SW 1271 (cell line): Measurements from ENCODE around the gene TCEA3.

Experiments
- DNase-seq, 2 experiments: peaks; one replicate each; lab custom pipeline; 2025; lab: John Stamatoyannopoulos, UW

The TCEA3 gene

DNA sequence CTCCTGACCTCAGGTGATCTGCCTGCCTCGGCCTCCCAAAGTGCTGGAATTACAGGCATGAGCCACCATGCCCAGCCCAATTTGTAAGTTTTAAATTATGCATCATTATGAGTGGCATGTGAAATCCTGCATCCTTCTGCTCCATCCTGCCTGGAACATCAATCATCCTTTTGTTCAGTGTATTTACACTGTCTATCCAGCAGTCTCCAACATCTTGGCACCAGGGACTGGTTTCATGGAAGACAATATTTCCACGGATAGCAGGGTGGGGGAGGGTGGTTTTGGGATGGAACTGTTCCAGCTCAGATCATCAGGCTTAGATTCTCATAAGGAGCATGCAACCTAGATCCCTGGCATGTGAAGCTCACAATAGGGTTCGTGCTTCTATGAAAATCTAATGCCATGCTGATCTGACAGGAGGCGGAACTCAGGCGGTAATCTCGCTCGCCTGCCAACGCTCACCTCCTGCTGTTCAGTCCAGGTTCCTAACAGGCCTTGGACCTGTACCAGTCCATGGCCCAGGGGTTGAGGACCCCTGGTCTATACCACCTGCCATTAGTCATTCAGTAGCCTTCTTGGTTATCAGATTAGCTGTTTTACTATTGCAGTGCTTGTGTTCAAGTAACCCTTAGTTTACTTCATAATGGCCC, 22.2 kb upstream of the TCEA3 start:
- no peak for DNase-seq

DNA sequence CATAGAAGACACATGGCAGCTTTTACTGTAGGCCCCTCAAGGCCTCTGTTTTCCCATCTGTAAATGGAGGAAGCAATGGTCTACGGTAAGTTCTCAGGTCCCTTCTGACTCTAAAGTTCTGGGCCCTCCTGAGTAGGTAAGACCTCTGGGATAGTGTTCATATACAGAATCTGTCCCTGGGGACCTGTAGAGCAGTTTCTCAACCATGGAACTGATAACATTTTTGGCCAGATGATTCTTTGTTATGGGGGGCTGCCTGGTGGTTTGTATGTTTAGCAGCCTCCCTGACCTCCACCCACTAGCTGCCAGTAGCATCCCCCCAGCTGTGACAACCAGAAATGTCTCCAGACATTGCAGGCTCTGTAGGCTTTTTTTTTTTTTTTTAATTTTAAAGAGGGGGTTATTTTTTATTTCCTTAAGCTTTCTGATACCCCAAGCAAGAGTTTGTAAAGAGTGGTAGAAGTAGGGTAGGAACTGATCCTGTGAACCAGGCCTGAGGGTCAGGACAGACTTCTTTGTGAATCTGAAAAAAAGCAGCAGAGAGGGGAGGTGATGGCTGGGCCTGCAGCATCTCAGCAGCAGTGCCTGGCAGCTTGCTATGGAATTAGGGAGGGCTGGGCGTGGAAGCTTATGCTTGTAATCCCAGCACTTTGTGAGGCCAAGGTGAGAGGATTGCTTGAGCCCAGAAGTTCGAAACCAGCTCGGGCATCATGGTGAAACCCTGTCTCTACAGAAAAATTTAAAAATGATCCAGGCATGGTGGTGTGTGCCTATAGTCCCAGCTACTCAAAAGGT, 20.2 kb upstream of the TCEA3 start:
- no peak for DNase-seq

DNA sequence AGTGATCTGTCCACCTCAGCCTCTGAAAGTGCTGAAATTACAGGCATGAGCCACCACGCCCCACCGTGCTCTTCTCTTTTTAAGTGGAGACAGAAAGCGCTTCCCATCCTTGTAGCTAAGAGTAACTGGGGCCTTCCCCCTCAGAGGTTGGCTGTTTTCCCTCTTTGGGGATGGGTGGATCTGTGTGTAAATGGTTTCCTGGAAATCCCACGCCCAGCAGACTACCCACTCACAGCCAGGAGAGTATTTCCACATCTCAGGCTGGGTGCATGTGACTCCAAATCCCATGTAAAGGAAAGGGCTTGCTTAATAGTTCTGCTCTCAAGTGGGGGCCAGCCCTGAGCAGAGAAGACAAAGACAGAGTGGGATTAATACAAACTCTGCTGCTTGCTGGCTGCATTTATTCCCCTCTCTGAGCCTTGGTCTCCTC, 19.6 kb upstream of the TCEA3 start:
- DNase-seq: no peak

DNA sequence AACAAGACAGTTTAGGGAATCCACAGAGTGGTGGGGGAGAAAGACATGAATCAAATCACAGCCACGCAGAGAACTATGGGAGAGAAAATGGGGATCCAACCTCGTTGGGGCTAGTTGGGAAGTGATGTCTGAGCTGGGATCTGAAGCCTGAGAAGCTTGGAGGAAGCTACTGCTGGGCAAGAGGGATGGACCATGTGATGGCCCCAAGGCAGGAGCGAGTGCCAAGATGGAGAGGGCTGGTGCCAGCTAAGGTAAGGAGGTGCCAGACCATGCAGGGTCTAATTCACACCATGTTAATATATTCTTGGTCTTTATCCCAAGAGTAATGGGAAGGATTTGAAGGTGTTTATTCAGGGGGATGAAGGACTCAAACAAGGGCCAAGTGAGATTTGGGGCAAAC, 18.2 kb upstream of the TCEA3 start:
- DNase-seq: no peak

DNA sequence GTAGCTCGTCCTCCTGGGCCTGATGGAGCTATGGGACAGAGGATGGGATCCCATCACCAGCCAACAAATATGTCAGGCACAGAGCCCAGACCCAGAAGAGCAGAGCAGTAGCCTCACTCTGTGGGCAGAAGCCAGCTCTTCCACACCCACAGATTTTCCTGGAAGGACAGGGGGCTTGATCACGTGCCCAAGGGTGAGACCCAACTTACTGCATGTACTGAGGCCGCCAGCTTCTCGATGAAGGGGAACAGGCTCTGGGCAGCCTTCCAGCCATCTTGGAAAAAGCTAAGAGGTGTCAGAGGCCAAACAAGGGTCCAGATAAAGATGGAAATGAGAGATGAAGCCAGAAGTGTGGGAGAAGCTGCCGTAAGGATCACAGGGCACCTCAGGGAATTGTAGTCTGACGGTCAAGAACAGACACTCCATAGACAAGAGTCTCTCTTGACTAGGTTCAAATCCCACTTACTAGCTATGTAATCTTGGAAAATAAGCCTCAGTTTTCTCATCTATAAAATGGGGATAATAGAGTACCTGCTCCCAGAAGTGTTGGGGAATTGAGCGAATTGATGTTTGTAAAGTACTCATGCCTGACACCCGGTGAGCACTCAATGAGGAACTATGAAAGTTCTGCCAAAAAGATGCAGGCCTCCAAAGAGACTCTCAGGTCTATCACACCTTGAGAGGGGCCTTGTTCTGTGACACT, 17.0 kb upstream of the TCEA3 start:
- no peak for DNase-seq

DNA sequence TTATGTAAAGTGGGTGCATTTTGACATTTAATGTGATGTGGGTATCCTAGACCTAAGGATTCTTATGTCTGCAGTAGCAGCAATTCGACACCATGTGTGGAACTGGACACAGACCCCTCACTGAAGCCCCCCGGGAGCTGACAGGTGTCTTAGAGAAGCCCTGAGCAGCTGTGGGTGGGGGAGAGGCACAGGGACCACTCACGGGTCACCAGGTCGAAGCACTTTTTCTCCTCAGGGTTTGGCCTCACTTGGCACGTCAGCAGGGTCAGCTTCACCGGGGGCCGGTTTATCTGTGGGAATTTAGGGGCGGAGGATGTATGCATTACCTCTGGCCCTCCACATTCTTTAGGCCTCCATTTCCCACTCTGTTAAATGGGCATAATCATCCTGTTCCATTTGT, 14.0 kb upstream of the TCEA3 start:
- no peak for DNase-seq

DNA sequence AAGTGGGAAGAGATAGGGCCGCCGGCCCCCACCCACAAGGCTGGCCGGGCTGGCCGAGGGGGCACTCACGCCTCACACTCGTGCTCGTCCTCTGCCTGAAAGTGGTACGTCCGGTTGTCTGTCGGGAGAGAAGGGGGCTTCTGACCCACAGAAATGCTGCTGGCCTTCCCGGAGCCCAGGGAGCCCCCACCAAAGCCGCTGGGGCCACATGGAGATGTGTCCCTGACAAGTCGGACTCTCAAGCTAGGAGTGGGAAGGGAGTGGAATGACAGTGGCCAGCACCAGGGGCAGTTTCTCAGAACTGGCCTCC, 12.8 kb upstream of the TCEA3 start:
- no peak for DNase-seq

DNA sequence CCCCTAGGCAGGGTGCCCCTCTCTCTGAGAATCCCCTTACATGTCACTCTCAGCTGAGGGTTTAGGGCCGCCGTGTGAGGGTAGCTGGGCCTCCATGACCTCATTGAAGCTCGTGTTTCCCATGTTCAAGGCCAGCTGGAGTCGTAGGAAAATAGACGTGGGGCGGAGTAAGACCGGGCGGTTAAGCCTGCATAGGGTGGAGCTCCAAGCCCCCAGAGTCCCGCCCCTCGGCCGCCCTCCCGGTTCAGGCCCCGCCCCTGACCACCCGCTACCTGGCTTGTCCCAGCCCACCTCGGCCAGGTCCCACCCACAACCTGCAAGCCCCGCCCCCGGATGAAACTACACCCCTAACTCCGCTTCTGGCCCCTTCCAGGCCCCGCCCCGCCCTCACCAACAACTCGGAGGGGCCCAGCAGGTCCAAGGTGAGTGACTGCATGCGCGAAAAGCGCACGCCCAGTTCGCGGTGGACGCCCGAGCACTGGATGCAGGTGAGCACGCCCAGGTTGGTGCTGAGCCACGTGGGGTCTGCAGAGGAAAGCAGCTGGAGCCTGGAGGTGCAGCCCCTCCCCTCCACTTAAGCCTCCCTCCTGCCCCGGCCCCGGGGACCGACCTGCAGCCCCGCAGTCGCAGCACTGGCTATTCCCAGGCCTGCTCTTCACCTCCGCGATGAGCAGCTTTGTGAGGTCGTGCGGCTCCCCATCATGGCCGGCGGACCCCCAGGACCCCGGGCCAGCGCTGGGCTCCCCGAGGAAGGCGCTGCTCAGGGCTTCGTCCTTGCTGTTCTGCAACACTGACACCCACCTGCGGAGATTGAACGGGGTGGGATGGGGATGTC, 12.2 kb upstream of the TCEA3 start:
- no peak for DNase-seq

DNA sequence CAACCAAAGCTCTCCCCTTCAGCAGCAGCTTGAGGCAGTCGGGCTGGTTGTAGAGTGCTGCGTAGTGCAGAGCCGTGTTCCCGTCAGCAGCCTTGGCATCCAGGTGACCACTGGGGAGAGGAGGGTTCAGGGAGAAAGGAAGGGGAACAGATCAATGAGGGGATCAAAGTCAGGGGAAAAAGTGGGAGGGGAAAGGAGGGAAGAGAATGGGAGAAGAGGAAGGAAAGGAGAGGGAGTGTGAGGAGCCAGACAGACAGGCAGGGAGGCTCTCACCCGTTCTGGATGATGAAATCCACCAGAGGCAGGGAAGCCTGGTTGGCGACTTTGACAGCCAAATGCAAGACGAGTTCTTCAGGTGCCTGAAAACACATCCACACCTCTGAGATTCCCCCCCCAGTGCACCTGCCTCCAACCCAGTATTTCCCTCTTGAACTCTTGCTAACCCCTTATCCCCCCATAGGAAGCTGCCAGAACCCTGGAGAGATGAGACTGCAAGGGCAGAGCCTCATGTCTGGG, 9.8 kb upstream of the TCEA3 start:
- no peak for DNase-seq

DNA sequence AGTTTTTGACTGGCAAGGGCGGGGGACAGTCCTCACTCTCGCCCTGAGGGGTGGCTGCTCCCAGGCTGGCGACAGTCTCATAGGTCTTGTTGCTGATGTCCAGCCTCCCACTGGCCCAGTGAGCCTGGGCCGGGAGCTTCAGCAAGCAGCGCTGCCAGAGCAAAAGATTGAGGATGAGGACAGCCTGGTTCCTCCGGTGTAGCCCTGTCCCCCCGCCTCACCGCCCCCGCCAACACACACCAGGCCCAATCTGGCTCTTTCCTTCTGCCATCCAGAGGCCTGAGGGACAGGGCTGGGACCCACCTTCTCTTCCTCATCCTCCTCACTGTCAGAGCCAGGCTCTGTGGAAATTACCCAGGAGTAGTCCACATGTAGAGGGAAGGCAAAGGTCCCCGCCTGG, 8.6 kb upstream of the TCEA3 start:
- DNase-seq: no peak

DNA sequence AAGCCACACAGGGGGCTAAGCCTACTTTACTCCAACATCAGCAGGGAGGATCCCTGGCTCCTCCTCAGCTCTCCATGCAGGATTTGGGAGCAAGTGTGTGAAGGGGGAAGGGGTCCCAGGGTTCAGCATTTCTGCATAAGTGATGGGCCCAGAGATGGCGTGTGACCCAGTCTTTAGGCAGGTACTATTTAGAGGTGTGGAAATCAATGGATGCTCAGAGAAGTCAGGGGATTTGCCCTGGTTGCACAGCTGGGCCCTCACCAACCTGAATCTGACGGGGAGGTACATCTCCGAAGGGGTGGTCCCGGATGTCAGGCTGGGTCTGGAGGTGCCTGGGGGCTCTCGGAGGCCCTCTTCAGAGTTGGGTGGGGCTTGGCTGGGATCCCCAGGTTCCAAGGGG, 6.9 kb upstream of the TCEA3 start:
- no peak for DNase-seq

DNA sequence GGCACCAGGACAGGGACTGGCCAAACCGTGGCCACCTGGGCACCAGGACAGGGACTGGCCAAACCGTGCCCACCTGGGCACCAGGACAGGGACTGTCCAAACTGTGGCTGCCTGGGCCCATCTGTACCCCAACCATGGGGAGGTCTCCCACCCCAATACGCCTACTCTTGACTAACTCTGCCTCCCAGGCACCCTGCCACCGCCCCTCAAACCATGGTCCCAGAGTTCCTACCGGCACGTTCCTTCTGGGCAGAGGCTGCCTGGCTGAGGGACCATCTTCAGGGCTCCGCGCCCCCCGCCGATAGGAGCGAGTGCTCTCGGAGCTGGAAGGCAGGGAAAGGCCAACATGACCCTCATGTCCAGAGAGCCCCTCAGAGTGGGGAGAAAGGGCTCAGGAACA, 6.3 kb upstream of the TCEA3 start:
- DNase-seq: no peak

DNA sequence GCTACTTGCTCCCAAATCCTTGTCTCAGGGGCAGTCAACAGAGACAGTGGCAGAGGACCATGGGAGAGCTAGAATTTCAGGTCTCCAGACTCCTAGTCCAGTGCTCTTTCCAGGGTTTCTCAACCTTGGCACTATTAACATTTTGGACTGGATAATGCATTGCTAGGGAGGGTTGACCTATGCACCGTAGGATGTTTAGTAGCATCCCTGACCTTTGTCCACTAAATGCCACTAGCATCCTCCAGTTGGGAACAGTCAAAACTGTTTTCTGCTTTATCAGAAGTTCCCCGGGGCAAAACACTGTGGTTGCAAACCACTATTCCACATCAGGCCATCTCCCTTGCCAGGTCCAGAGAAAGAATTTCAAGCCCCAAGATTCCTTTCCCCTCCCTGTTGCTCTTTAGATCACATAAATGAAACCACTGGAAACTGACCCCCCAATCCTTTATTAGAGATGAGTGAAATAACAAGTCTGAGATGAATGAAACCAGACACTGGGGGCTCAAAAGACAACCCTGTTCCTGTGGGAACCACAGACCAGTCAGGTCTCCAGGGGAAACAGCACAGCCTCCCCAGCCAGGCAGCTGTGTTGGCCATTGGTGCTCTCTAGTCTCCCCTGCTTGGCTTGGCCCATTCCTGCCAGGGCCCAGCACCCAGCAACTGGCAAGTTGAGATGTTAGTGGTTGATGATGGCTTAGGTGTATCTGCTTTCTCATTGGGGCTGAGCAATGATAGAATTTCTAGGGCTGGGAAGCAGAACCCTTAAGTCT, 3.8 kb upstream of the TCEA3 start:
- DNase-seq: no peak

DNA sequence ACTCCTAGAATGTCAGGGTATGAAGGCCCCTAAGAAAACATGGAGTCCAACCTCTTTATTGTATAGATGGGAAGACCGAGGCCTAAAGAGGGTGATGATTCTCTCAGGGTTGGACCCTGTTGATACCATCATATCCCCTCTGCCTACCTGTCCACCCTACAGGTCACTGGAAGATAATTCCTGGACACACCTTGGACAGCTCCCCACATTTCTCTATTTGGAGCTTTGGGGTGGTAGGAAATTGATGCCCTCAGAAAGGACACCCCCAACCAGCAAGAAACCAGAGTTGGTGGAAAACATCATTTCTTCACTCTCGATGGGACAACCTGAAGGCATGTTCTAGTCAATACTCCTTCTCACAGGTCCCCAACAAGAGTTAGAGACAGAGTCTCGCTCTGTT, 3.0 kb upstream of the TCEA3 start:
- DNase-seq: no peak

DNA sequence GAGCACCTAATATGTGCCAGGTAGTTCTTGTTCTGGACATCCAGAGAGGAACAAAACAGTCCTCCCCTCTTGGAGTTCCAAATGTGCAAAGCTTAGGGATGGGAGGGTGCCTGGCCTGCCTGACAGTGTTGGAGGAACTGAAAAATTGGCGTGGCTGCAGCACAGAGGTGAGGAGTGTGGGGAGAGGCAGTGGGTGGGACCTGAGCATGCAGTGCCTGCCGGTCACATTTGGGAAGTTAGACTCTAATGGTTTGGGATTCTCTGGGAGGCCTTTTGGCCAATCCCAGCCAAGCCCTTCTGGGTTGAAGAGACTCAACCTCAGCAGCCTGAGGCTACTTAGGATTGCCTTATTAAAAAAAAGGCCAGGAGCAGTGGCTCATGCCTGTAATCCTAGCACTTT, 2.3 kb upstream of the TCEA3 start:
- DNase-seq: no peak

DNA sequence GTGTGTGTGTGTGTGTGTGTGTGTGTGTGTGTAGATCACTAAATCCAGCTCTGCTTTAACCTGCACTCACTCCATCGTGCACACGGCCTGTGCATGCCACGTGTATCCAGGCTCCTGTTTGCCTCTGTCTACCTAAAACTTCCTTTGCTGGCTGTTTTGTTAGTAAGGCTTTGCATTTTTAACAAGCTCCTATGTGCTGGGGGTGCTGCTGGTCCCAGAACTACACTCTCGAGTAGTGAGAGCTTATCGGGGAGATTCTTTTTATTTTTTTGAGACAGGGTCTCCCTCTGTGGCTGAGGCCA, 596 bp upstream of the TCEA3 start:
- no peak for DNase-seq

DNA sequence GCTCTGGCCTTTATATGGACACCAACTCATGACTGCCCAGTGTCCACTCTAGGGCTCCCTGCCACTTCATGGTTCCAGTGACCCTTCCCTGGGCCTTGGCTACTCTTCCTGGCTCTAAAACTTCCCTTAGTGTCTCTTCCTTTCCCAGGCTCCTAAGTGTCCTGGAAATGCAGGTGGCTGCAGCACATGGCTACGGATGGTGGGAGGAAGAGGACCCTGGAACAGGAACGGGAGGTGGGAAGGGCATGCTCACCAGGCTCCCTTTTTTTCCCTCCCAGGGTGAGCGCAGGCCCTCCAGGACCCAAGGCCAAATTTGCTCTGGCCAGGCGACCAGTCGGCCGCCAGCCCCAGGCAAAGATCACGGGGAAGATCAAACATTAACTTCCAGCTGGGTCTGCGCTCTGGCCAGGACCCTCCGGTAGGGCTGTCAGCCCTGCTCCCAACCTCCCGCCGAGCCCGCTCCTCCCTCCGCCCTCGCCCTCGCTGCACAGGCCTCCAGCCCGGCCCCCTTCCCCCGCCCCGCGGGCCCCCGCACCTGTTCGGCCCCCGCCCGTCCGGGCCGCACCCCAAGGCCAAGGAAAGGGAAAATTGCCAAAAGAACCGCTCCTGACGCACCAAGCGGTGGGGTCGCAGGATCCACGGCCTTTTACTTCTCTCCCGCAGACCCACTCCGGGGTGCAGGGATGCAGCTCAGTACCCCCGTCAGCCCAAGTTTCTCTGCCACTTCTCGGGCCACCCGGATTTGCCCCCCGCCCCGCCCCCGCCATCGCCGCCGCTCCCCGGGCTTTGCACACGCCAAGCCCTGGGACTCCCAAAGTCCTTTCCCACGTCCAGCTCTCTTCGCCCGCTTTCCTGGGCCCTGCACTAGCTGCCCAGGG, 894 bp downstream of the TCEA3 start:
- no peak for DNase-seq

DNA sequence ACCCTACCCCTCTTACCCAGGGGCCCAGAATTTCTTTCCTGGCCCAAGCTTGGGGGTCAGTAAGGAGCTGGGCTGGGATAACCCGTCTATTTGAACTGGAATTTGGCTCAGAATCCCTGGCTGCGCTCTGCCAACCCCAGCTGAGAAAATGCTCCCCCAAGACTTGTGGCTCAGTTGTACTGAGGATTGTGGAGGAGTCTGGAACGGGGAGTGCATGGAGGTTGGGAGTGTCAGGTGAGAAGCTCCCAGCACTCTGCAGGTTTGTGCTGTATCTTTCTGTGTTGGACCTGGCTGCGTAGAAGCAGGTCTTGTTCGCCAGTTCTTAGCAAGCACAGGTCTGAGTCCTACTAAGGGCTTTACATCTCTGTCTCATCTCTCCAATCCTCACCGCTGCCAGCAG, 1.6 kb downstream of the TCEA3 start:
- DNase-seq: no peak

DNA sequence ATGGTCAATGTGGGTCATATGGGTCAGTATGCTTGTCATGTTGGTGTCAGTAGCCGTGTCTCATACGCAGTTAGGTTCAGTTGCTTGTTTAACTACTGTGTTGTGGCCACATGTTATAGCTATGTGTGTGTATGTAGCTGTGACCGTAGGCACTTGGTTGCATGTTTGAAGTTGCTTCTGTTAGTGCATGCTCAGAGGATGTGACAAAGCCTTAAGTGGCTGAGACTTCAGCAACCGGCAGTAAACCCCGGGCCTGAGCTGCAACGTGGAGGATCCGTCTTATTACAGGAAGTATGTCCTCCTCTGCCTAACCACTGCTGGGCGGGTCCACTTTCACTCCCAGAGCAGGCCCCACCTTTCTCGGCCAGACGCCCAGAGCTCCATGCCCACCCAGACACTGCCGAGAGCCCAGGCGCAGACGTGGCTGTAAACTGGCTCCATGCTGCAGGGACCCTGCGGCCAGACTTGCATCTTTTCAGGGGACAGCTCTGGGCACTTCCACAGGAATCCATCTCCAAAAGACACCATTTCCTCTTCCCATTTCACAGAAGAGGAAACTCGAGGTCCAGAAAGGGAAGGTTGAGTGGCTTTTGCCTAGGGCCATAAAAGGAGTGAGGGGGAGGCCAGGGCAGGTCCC, 2.2 kb downstream of the TCEA3 start:
- DNase-seq: no peak

DNA sequence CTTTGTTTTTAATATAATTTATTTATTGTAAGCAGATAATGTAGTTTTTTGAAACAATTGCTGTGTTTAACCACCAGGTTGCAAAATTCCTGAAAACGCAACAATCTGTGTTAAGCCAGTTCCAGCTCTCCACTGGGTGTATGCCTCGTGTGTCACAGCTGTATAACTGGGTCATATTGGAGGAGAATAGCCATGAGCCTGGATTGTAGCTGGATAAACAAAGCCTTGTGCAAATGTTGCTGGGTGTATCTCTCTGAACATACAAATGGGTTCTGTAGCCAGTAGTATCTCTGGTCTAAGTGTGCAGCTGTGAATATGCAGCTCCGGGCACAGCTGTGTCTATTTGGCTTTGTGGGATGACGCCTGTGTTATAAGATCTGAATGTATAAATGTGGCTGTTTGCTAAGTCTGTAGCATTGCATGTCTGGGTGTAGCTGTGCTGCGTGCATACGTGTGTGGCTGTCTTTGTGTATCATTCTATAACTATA, 2.8 kb downstream of the TCEA3 start:
- no peak for DNase-seq
